Lower lobe of right lung (tissue), 2 donors: ENCODE data around the gene FNDC11. TPM values are rescaled to one million over a fixed set of nuclear protein-coding genes. Genes with fewer than 3 reads are reported as not detected.

Experiments used
- ATAC-seq, 2 donors: fragments of 200-7000 bp; cut with Tn5 transposase; one replicate each; pipeline ENCODE4 v1.9.1; 2020 to 2022; ENCODE audit warnings: mild to moderate bottlenecking in 2 of 2, moderate library complexity in 2 of 2
- DNase-seq: peaks from one replicate; pipeline ENCODE4 v3.0.0-alpha.2; 2020
- H3K27ac ChIP-seq: fragments of 200-600 bp; one replicate; pipeline ENCODE4 v1.8.0; 2022
- H3K27me3 ChIP-seq: fragments of 200-600 bp; one replicate; pipeline ENCODE4 v1.8.0; 2022; ENCODE audit warnings: low read depth
- H3K36me3 ChIP-seq: fragments of 200-600 bp; one replicate; pipeline ENCODE4 v1.8.0; 2022; ENCODE audit warnings: mild to moderate bottlenecking
- H3K4me1 ChIP-seq: fragments of 200-600 bp; one replicate; pipeline ENCODE4 v1.8.0; 2022
- H3K4me3 ChIP-seq: fragments of 200-600 bp; one replicate; pipeline ENCODE4 v1.8.0; 2022; ENCODE audit warnings: mild to moderate bottlenecking
- H3K9me3 ChIP-seq: fragments of 200-600 bp; one replicate; pipeline ENCODE4 v1.8.0; 2022
- CTCF ChIP-seq: fragments of 200-600 bp; IDR thresholded peaks from one replicate; pipeline ENCODE4 v1.8.0; 2022; ENCODE audit warnings: antibody characterized with exemption, mild to moderate bottlenecking
- intact Hi-C: fragments of 100-400 bp; cut with DNase I; formaldehyde crosslinking; loops from one replicate; pipeline ENCODE4 v1.11.0; 2022
- total RNA-seq: library from RNA; stranded (reverse); fragmentation: NEBNext Ultra II Directional; extraction: Animal tissue kit (Norgen Biotek cat#: 25700); gene quantifications from one replicate; pipeline ENCODE4 v1.2.1, GENCODE V29; 2021
- donor health status: DM: no; HTN: yes; CAD: no; lungs with severe emphysema.

The FNDC11 gene
- total RNA-seq, 1 donor from 2014 or later = 1.3 TPM

GRCh38 chr20:63532449-63532971 is 21.4 kb upstream of the FNDC11 start:
- no peak for TF ChIP-seq CTCF
- ATAC-seq (no peak), DNase-seq (peak; percentile 44)
- Histone ChIP-seq H3K27me3 (peaks cover 6% of the 10 kb centered on the region), H3K36me3 (no peaks in the 10 kb centered on the region), H3K4me3 (no peak overlapping the region), H3K4me1 (peaks cover 28% of the 10 kb centered on the region), H3K27ac (no peak overlapping the region), H3K9me3 (no peaks in the 10 kb centered on the region)
- intact Hi-C loops = no loop called here

- intact Hi-C loops = no loop called here
- Histone ChIP-seq H3K4me3 (no peak overlapping the region), H3K27ac (no peak overlapping the region), H3K27me3 (peaks cover 6% of the 10 kb centered on the region), H3K36me3 (no peaks in the 10 kb centered on the region), H3K4me1 (peaks cover 36% of the 10 kb centered on the region), H3K9me3 (no peaks in the 10 kb centered on the region)
- no peak for ATAC-seq
- TF ChIP-seq CTCF = no peak
- DNase-seq = no peak
Measured at GRCh38 chr20:63533388-63533787, 20.6 kb upstream of the FNDC11 start.

GRCh38 chr20:63533871-63534393 is 20.0 kb upstream of the FNDC11 start:
- DNase-seq (peak; percentile 81), ATAC-seq (no peak)
- no peak for TF ChIP-seq CTCF
- Histone ChIP-seq H3K9me3 (no peaks in the 10 kb centered on the region), H3K36me3 (no peaks in the 10 kb centered on the region), H3K4me3 (no peak overlapping the region), H3K4me1 (peaks cover 42% of the 10 kb centered on the region), H3K27ac (no peak overlapping the region), H3K27me3 (peaks cover 6% of the 10 kb centered on the region)
- intact Hi-C loops = no loop called here

GRCh38 chr20:63534427-63534830 is 19.5 kb upstream of the FNDC11 start:
- H3K4me1 ChIP-seq = peaks cover 45% of the 10 kb centered on the region
- DNase-seq (peak; percentile 43), ATAC-seq (no peak)
- H3K36me3 ChIP-seq = no peaks in the 10 kb centered on the region
- peak overlapping the region; percentile 6 for H3K27ac ChIP-seq
- no peak for TF ChIP-seq CTCF
- intact Hi-C loops = no loop called here
- no peak overlapping the region for H3K4me3 ChIP-seq
- no peaks in the 10 kb centered on the region for H3K9me3 ChIP-seq
- H3K27me3 ChIP-seq = peaks cover 6% of the 10 kb centered on the region

- Histone ChIP-seq H3K4me1 (peaks cover 45% of the 10 kb centered on the region), H3K9me3 (no peaks in the 10 kb centered on the region), H3K36me3 (no peaks in the 10 kb centered on the region), H3K4me3 (no peak overlapping the region), H3K27ac (peak overlapping the region; percentile 6), H3K27me3 (peaks cover 6% of the 10 kb centered on the region)
- ATAC-seq = no peak
- peak; percentile 54 for DNase-seq
- no peak for TF ChIP-seq CTCF
- intact Hi-C loops = no loop called here
Measured at GRCh38 chr20:63534831-63535651, 18.9 kb upstream of the FNDC11 start.
